AG09309 (cell line): ENCODE results near the gene SRRD.

ENCODE experiments used
- DNase-seq: peaks from one replicate; pipeline ENCODE4 v3.0.0-alpha.2; 2010; ENCODE audit warnings: low read depth
- H3K4me3 ChIP-seq: 2 replicates; pipeline ENCODE4 v1.5.1; 2011; ENCODE audit warnings: mild to moderate bottlenecking, low read depth, low read length, moderate library complexity; ENCODE audit not compliant: control insufficient read depth
- TF ChIP-seq, protein P1 (sequence below): IDR thresholded peaks from 2 replicates; pipeline ENCODE4 v1.5.1; 2011; ENCODE audit warnings: mild to moderate bottlenecking, low read depth, low read length, inconsistent platforms; ENCODE audit not compliant: insufficient read depth, control insufficient read depth; ENCODE audit errors: missing control alignments

SRRD gene

DNA sequence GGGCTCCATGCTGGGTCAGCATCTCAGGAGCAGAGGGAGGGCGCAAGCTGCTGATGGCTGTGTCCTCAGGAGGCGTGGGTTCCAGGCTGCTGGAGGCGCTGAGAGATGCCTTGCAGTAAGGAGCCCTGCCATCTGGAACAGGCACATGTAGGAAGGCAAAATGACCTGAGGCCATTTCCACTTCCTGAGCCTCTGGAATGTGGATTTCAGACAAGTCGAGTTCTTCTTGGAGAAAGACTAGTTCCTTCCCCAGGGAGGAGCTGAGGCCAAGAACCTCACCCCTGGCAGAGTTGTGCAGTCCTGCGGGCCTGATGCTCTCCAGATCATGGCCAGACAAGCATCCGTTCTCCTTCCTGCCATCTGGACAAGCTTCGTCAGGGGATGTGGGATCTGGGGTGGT, 19.4 kb upstream of the SRRD start:
- DNase-seq, result no peak
- H3K4me3 ChIP-seq, result no peak overlapping the region
- TF ChIP-seq, protein P1, sequence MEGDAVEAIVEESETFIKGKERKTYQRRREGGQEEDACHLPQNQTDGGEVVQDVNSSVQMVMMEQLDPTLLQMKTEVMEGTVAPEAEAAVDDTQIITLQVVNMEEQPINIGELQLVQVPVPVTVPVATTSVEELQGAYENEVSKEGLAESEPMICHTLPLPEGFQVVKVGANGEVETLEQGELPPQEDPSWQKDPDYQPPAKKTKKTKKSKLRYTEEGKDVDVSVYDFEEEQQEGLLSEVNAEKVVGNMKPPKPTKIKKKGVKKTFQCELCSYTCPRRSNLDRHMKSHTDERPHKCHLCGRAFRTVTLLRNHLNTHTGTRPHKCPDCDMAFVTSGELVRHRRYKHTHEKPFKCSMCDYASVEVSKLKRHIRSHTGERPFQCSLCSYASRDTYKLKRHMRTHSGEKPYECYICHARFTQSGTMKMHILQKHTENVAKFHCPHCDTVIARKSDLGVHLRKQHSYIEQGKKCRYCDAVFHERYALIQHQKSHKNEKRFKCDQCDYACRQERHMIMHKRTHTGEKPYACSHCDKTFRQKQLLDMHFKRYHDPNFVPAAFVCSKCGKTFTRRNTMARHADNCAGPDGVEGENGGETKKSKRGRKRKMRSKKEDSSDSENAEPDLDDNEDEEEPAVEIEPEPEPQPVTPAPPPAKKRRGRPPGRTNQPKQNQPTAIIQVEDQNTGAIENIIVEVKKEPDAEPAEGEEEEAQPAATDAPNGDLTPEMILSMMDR, result no peak

DNA sequence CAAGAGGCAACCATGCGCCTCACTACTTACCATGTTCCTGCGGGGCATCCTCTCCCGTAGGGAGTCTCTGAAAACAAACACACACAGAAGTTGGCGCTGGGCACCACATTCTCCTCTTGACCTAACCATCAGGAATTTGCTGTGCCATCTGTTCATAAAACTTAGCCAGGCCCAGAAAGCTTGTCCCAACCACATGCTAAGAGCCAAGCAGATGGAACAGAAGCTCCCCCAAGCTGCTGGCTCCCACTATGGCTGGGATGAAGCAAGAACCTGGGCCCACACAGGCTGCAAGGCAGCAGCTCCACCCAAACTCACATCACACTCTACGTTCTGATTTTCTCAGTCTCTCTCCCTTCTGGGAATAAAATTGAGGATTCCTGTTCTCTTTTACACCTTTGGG, 17.5 kb upstream of the SRRD start:
- TF ChIP-seq, protein P1, result no peak
- H3K4me3 ChIP-seq, result no peak overlapping the region
- no peak for DNase-seq

DNA sequence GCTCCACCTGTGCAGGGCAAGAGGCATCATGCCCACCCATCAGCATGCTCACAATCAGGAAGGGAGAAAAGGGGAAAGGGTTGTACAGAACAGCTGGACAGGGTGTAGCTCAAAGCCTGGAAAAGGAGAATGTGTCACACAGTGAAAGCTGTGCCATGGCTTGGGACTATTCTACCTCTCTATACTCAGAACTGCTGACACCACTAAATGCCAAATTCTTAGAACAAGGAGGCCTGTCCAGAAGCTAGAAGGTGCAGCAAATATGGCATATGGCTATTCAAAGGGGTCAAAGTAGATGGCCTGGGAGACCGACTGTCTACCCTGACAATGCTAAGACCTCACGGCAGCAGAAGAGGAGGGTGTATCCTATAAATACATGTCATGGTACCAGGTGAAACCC, 12.9 kb upstream of the SRRD start:
- DNase-seq, result no peak
- H3K4me3 ChIP-seq, result no peak overlapping the region
- TF ChIP-seq, protein P1, result no peak

DNA sequence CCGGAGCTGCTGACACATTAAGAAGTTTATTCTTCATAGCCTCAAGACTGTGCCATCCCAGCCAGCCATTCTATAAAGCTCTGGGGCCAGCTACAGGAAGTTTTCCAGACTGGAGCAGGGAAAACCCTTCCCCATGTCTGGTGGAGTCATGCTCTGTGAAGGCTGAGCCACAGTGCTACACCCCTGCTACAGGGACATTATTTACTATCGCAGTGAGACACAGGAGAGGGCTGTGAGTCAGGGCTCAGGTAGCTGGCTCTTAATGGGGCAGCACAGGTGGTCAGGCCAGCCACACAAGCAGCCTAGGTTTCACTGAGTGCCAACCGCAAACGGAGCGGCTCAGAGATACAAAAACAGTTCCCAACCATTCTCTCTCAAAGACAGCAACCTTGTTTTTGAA, 12.2 kb upstream of the SRRD start:
- DNase-seq, result no peak
- TF ChIP-seq, protein P1, result no peak
- H3K4me3 ChIP-seq, result no peak overlapping the region

DNA sequence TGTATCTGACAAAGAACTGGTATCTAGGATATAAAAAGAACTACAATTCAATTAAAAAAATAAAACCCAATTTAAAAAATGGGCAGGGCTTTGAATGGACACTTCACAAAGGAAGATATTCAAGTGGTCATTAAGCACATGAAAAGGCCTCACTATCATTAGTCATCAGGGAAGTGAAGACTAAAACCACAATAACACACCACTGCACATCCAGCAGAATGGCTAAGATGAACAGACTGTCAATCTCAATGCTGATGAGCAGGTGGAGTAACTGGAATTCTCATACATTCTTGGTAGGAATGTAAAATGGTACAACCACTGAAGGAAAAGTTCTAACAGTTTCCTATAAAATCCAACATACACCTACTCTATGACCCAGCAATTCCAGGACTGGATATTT, 9.0 kb upstream of the SRRD start:
- no peak overlapping the region for H3K4me3 ChIP-seq
- TF ChIP-seq, protein P1, result no peak
- no peak for DNase-seq

DNA sequence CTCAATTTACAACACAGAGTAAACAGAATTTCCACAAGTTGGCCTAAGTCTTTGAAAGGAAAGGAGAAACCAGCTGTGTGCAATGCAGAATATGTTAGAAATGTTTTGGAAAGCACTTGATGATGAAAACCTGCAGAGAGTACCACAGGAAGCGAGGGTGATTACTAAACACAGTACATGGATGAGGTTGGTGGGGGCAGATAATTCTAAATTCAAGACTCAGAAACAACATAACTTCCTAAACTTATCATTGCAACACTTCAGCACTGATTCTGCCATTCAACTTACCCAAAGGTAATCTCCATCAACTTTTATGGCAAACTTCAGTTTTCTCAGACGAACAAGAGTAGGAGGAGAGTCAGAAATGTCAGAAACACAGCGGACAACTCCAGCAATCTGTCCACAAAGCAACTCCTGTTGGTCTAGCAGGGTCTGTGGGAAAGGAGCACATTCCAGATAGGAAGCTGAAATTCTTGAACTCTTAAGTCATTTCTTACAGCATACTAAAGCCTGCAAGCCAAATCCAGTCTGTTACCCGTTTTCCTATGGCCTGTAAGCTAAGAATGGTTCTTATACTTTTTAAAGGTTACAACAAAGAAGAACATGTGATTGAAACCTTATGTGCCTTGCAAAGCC, 6.9 kb upstream of the SRRD start:
- TF ChIP-seq, protein P1, result no peak
- no peak for DNase-seq
- no peak overlapping the region for H3K4me3 ChIP-seq

DNA sequence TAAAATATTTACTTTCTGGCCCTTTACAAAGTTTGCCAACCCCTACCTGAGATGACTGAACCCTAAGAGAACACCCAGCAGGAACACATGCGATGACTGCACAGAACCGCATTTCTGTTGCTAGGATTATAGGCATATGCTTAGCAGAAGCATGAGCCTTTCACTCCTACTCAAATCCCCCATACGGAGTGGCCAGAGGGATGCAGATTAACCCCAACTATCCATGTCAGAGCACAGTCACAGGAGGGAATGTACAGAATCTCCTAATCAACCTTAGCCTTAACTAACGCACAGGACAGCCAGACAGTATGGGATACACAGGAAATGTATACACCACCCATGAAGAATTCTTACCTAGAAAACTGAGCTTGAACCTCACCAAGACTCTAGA, 6.3 kb upstream of the SRRD start:
- TF ChIP-seq, protein P1, result no peak
- H3K4me3 ChIP-seq, result no peak overlapping the region
- no peak for DNase-seq
